GM23248 (cell line): ENCODE results near the gene NAGS. TPM values are rescaled to one million over a fixed set of nuclear protein-coding genes. Genes with fewer than 3 reads are reported as not detected.
A peak's percentile ranks its signal among the peaks of the same experiment; 100 is the strongest.

Experiments
- DNase-seq: peaks from one replicate; pipeline ENCODE4 v3.0.0-alpha.2; 2015
- H2AFZ ChIP-seq: fragments of 200-600 bp; sonication (generic); 2 replicates; pipeline ENCODE4 v1.6.1; 2016; ENCODE audit warnings: antibody characterized with exemption
- H3F3A ChIP-seq: fragments of 200-600 bp; sonication (generic); 2 replicates; pipeline ENCODE4 v1.6.1; 2016; ENCODE audit warnings: mild to moderate bottlenecking, antibody characterized with exemption, mixed run types; ENCODE audit not compliant: insufficient read depth
- H3K27ac ChIP-seq: fragments of 200-600 bp; sonication (generic); 2 replicates; pipeline ENCODE4 v1.5.1; 2016; ENCODE audit warnings: mild to moderate bottlenecking
- H3K27me3 ChIP-seq: fragments of 200-600 bp; sonication (generic); replicated peaks from 2 replicates; pipeline ENCODE4 v1.6.1; 2016; ENCODE audit warnings: mild to moderate bottlenecking; ENCODE audit not compliant: insufficient read depth
- H3K36me3 ChIP-seq: fragments of 200-600 bp; sonication (generic); 2 replicates; pipeline ENCODE4 v1.6.1; 2016; ENCODE audit warnings: low read depth, mild to moderate bottlenecking
- H3K4me1 ChIP-seq: fragments of 200-600 bp; sonication (generic); 2 replicates; pipeline ENCODE4 v1.6.1; 2016; ENCODE audit warnings: mild to moderate bottlenecking; ENCODE audit not compliant: insufficient read depth
- H3K4me2 ChIP-seq: fragments of 200-600 bp; sonication (generic); one replicate; pipeline ENCODE4 v1.6.1; 2016; ENCODE audit warnings: mild to moderate bottlenecking; ENCODE audit not compliant: unreplicated experiment
- H3K4me3 ChIP-seq: fragments of 200-600 bp; sonication (generic); 2 replicates; pipeline ENCODE4 v1.5.1; 2016; ENCODE audit warnings: mild to moderate bottlenecking
- H3K79me2 ChIP-seq: fragments of 200-600 bp; sonication (generic); 2 replicates; pipeline ENCODE4 v1.6.1; 2016; ENCODE audit warnings: mild to moderate bottlenecking; ENCODE audit not compliant: insufficient read depth
- H3K9ac ChIP-seq: fragments of 200-600 bp; sonication (generic); 2 replicates; pipeline ENCODE4 v1.6.1; 2016; ENCODE audit warnings: mild to moderate bottlenecking
- H3K9me2 ChIP-seq: fragments of 200-600 bp; sonication (generic); 2 replicates; pipeline ENCODE4 v1.6.1; 2016; ENCODE audit warnings: mixed run types, mild to moderate bottlenecking, moderate library complexity; ENCODE audit not compliant: insufficient read depth
- H3K9me3 ChIP-seq: fragments of 200-600 bp; sonication (generic); one replicate; pipeline ENCODE4 v1.6.1; 2017; ENCODE audit warnings: low read depth
- H4K20me1 ChIP-seq: fragments of 200-600 bp; sonication (generic); 2 replicates; pipeline ENCODE4 v1.6.0; 2016; ENCODE audit not compliant: insufficient read depth
- EZH2 ChIP-seq: fragments of 200-600 bp; sonication (generic); IDR thresholded peaks from 2 replicates; pipeline ENCODE4 v1.6.1; 2018; ENCODE audit warnings: antibody characterized with exemption, mild to moderate bottlenecking; ENCODE audit not compliant: insufficient read depth, poor library complexity, severe bottlenecking
- EZH2phosphoT487 ChIP-seq: fragments of 200-600 bp; sonication (generic); IDR thresholded peaks from 2 replicates; pipeline ENCODE4 v1.6.1; 2018; ENCODE audit warnings: antibody characterized with exemption, moderate library complexity, mild to moderate bottlenecking, low read depth; ENCODE audit not compliant: insufficient read depth
- WGBS, 2 experiments: methylation state at CpG; one replicate each; pipeline ENCODE4 v1.1.6; 2015 to 2017; ENCODE audit warnings: low lambda C conversion rate in 2 of 2, low coverage in 1 of 2; ENCODE audit errors: missing lambda C conversion rate in 2 of 2; 5-methylcytosine and 5-hydroxymethylcytosine counted together
- in situ Hi-C: fragments of 300-500 bp; cut with MboI; formaldehyde crosslinking; loops from 2 replicates; pipeline ENCODE4 v1.15.0; 2020
- polyA plus RNA-seq: library from polyadenylated mRNA; unstranded; fragments of >200 nt; fragmentation: Nextera tagmentation; extraction: Ambion mirVana; gene quantifications from 2 replicates; pipeline ENCODE4 v1.2.1, GENCODE V29; 2016
- total RNA-seq: library from RNA; depleted of rRNA; stranded (reverse); fragments of >200 nt; shearing (Covaris generic); gene quantifications from 2 replicates; pipeline ENCODE4 v1.2.3, GENCODE V29; 2014

The NAGS gene
- total and polyA plus RNA-seq, 2 experiments from 2014 or later = 1.6 to 1.8 TPM

DNA sequence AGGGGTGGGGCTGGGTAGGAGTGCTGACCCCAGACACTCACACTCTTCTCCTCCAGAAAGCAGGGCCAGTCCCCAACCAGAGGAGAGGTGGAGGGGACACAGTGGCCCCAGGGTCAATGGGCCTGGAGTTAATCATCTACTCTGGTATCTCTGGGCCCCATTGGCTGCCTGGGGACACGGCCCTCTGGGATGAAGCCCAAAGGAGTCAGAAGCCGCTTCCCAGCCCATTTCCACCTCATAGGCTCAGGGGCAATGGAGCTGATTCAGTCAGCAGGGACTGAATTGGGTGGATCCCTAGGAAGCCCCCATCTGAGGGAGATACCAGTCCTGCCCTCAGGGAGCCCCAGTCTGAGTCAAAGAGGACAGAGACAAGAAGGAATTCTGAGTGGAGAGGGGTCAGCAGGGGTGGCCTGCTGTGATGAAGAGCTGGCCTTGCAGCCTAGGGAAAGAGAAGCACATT lies 2.9 kb upstream of the NAGS start:
- Histone ChIP-seq H3K9me2 (no peaks in the 10 kb centered on the region), H3K4me2 (no peak overlapping the region), H3K36me3 (no peaks in the 10 kb centered on the region), H3K79me2 (no peaks in the 10 kb centered on the region), H4K20me1 (no peaks in the 10 kb centered on the region), H3K27ac (no peak overlapping the region), H3F3A (peaks cover 12% of the 10 kb centered on the region), H3K4me1 (peaks cover 10% of the 10 kb centered on the region), H3K4me3 (no peak overlapping the region), H3K9me3 (no peaks in the 10 kb centered on the region), H2AFZ (no peak overlapping the region), H3K9ac (no peak overlapping the region), H3K27me3 (no peaks in the 10 kb centered on the region)
- peak; percentile 11 for DNase-seq
- in situ Hi-C loops = no loop called here
- WGBS, 2 experiments = 100% methylated on average over 2 of the region's 2 CpGs
- no peak for TF ChIP-seq EZH2phosphoT487
- TF ChIP-seq EZH2 = no peak

DNA sequence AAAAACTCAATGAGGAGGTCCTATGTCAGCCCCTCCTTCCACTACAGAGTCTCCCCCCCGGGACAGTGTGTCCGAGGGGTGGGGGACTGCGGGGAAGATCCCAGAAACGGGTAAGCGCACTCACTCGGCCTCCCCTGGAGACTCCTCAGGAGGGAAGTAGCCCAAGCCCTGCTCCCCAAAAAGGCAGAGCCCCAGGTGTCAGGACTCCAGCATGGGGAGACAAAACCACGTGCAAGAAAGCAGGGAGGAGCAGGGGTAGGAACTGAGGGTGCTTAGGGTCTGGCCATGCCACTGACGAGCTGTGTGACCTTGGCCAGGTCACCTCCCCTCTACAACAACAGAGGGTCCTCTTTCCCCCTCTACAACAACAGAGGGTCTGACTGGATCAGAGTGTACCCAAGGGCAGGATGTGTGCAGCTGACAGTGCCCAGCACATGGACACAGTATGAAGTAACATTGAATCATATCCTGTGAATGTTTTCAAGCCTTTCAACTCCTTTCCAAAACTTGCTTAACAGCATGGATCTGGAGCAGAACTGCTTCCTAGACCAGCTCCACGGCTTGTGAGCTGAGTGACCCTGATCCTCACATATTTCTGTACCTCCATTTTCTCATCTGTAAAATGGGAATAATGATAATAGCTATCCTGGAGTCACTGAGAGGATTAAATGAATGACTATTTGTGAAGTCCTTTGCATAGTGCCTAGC lies 2.1 kb upstream of the NAGS start:
- H4K20me1 ChIP-seq = no peaks in the 10 kb centered on the region
- H3K27ac ChIP-seq = peak overlapping the region; percentile 22; the same call in 1 of the 2 replicates
- WGBS, 2 experiments = 53 to 59% methylated on average over 9 of the region's 9 CpGs
- 0 out of 2 replicates have a peak overlapping the region, but pooled peaks have one; percentile 10 for H2AFZ ChIP-seq
- H3K79me2 ChIP-seq = no peaks in the 10 kb centered on the region
- no peaks in the 10 kb centered on the region for H3K36me3 ChIP-seq
- no peak overlapping the region for H3K9ac ChIP-seq
- peaks cover 12% of the 10 kb centered on the region for H3F3A ChIP-seq
- no peaks in the 10 kb centered on the region for H3K27me3 ChIP-seq
- TF ChIP-seq EZH2 (no peak), EZH2phosphoT487 (no peak)
- H3K4me2 ChIP-seq = no peak overlapping the region
- peak; percentile 92 for DNase-seq
- H3K9me2 ChIP-seq = no peaks in the 10 kb centered on the region
- H3K9me3 ChIP-seq = no peaks in the 10 kb centered on the region
- no peak overlapping the region for H3K4me3 ChIP-seq
- in situ Hi-C loops = no loop called here
- H3K4me1 ChIP-seq = peaks cover 10% of the 10 kb centered on the region

DNA sequence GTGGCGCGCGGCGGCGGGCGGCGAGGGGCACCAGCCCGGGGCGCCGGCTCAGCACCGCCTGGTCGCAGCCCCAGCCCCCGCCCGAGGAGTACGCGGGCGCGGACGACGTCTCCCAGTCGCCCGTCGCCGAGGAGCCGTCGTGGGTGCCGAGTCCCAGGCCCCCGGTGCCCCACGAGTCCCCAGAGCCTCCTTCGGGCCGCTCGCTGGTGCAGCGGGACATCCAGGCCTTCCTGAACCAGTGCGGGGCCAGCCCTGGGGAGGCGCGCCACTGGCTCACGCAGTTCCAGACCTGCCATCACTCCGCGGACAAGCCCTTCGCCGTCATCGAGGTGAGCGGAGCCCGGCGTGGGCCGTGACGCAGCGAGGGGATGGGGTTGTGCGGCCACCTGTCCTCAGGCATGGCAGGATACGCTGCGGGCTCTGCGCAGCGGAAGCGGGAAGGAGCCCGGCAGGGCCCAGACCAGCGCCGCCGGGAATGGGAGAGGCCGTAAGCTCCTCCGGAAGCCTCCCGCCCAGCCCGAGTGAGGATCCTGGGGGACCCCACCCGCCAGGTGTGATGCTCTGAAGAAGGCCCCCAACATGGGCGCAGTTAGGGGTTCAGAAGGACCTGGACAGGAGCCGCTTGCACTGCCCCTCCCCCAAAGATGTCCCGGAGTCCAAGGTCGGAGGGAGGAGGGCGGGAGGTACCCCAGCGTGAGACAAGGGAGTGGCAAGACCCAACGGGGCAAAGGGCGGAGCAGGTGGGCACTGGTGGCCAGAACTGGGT lies 522 bp downstream of the NAGS start:
- no peaks in the 10 kb centered on the region for H3K36me3 ChIP-seq
- TF ChIP-seq EZH2 (no peak), EZH2phosphoT487 (no peak)
- H3K27me3 ChIP-seq = no peaks in the 10 kb centered on the region
- H3K4me1 ChIP-seq = peaks cover 10% of the 10 kb centered on the region
- H3K4me2 ChIP-seq = no peak overlapping the region
- in situ Hi-C loops = no loop called here
- peak; percentile 45 for DNase-seq
- 7 to 13% methylated on average over 30 to 61 of the region's 71 CpGs for WGBS, 2 experiments
- H3K9me3 ChIP-seq = no peaks in the 10 kb centered on the region
- no peak overlapping the region for H3K9ac ChIP-seq
- H3F3A ChIP-seq = no peaks in the 10 kb centered on the region; the same call in 1 of the 2 replicates
- H4K20me1 ChIP-seq = no peaks in the 10 kb centered on the region
- H3K27ac ChIP-seq = no peak overlapping the region
- H3K9me2 ChIP-seq = no peaks in the 10 kb centered on the region
- 0 out of 2 replicates have a peak, but pooled peaks cover 5% of the 10 kb centered on the region for H3K79me2 ChIP-seq
- peak overlapping the region; percentile 53; the same call in 1 of the 2 replicates for H2AFZ ChIP-seq
- peak overlapping the region; percentile 75 for H3K4me3 ChIP-seq

DNA sequence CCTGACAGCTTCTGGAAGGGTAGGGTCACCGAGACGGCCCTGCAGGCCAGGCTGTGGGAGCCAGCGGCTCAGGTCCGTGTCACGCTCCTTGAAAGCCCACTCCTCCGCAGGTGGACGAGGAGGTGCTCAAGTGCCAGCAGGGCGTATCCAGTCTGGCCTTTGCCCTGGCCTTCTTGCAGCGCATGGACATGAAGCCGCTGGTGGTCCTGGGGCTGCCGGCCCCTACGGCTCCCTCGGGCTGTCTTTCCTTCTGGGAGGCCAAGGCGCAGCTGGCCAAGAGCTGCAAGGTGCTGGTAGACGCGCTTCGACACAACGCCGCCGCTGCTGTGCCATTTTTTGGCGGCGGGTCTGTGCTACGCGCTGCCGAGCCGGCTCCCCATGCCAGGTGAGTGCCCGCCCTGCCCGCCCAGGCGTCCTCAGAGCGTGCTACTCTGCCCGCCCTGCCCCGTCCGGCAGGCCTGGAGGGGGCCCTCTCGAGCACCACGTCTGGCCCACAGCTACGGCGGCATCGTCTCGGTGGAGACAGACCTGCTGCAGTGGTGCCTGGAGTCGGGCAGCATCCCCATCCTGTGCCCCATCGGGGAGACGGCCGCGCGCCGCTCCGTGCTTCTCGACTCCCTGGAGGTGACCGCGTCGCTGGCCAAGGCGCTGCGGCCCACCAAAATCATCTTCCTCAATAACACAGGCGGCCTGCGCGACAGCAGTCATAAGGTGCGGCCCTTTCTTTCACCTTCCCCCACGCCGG lies 1.3 kb downstream of the NAGS start:
- H3K9ac ChIP-seq = peak overlapping the region; percentile 76
- H3K9me2 ChIP-seq = no peaks in the 10 kb centered on the region
- H4K20me1 ChIP-seq = no peaks in the 10 kb centered on the region
- no peaks in the 10 kb centered on the region for H3K36me3 ChIP-seq
- 7 to 8% methylated on average over 55 to 59 of the region's 59 CpGs for WGBS, 2 experiments
- H3K4me2 ChIP-seq = peak overlapping the region; percentile 72
- peak overlapping the region; percentile 51 for H3K27ac ChIP-seq
- peak overlapping the region; percentile 75 for H3K4me3 ChIP-seq
- H3K9me3 ChIP-seq = no peaks in the 10 kb centered on the region
- peak overlapping the region; percentile 72 for H2AFZ ChIP-seq
- H3K4me1 ChIP-seq = peaks cover 10% of the 10 kb centered on the region
- no peaks in the 10 kb centered on the region; the same call in 1 of the 2 replicates for H3F3A ChIP-seq
- no peak for TF ChIP-seq EZH2phosphoT487
- TF ChIP-seq EZH2 = no peak
- in situ Hi-C loops = no loop called here
- H3K79me2 ChIP-seq = 0 out of 2 replicates have a peak, but pooled peaks cover 5% of the 10 kb centered on the region
- H3K27me3 ChIP-seq = no peaks in the 10 kb centered on the region
- DNase-seq = peak; percentile 66
